Raji (cell line): Measurements from ENCODE around the gene PVALB.

Experiments
- POLR2A ChIP-seq: IDR thresholded peaks from 2 replicates; pipeline ENCODE4 v1.6.1; 2011; ENCODE audit warnings: low read depth, low read length, control low read depth; ENCODE audit not compliant: insufficient read depth

The PVALB gene

DNA sequence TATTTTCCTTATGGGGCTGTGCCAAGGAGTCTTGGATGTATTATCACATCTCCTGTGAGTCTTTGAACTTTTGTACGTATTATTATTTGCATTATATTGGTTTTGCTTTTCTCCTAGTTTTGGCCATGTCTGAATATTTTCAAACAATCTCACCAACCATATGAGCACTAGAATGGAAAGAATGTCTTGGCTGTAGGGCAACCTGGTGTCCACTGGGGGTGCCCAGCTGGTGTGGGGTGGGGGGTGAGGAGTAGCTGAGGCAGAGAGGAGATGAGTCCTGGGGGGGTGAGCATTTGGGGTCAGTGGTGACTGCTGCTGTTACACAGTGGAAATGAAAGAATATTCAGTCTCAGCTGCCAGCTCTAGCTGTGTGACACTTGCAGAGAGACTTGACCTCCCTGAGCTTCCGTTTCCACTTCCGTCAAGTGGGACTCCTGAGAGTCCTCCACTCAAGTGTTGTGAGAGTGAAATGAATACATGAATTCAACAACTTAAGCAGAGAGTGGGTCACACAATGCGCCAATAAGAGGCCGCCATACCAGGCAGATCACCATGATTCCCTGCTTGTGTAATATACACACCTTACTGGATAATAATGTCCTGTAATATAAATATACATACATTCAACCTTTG, 12.7 kb upstream of the PVALB start:
- no peak for TF ChIP-seq POLR2A

GRCh38 chr22:36828815-36829214, 12.0 kb upstream of the PVALB start:
- TF ChIP-seq POLR2A: no peak

GRCh38 chr22:36826262-36826661, 9.4 kb upstream of the PVALB start:
- TF ChIP-seq POLR2A: no peak

DNA sequence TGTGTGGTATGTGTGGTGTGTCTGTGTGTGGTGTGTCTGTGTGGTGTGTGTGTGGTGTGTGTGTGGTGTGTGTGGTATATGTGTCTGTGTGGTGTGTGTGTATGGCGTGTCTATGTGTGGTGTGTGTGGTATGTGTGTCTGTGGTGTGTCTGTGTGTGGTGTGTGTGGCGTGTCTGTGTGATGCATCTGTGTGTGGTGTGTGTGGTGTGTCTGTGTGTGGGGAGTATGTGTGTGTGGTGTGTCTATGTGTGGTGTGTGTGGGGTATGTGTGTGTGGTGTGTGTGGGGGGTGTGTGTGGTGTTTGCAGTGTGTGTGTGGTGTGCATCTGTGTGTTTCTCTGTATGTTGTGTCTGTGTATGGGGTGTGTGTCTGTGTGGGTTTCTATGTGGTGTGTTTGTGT, 7.8 kb upstream of the PVALB start:
- TF ChIP-seq POLR2A: no peak

DNA sequence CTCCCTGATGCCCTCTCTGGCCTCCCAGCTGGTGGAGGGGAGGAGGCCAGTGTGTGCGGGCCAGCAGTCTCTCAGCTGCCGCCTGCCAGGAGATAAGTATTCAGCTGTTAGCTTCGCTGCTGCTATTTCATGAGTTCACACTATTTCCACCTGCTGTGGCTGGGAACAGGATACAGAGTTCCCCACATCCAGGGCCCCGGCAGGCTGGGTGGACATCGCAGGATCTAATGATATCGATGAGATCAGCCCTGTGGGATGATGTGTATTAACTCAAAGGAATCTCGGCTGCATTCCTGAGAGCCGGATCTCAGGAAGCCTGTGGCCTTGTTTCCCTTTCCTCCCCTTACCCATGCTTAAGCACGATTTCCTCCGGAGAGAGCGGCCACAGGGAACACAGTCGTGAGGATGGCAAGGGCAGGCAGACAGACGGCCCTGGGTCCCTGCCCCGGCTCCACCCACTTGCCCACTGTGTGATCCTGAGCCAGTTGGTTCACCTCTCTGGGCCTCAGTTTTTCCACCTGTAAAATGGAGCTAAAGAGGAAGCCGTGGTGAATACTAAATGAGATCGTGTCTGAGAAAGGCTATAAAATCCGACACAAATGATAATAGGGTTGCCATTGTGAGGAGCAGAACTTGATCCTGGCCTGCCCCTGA, 6.5 kb upstream of the PVALB start:
- TF ChIP-seq POLR2A: no peak

GRCh38 chr22:36822581-36822980, 5.7 kb upstream of the PVALB start:
- TF ChIP-seq POLR2A: no peak

DNA sequence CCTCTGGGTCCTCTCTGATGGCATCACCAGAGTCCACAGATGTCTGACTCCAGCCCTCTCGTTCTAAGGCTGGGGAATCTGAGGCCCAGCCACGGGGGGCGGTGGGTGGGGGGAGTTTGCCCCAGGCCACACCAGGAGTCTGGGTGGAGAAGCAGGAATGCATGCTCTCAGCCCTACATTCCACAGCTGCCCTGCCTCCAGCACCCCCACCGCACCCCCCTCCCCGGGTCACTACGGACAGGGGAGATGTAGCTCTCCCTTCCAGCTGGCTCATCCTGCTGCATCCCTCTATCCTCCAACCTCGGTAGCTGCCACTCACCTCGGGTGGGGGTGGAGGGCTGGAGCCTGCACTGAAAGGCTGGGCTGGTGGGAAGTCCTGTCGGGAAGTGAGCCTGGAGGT, 2.3 kb upstream of the PVALB start:
- TF ChIP-seq POLR2A: no peak

- no peak for TF ChIP-seq POLR2A
Measured at GRCh38 chr22:36818010-36818642, 1.3 kb upstream of the PVALB start.

DNA sequence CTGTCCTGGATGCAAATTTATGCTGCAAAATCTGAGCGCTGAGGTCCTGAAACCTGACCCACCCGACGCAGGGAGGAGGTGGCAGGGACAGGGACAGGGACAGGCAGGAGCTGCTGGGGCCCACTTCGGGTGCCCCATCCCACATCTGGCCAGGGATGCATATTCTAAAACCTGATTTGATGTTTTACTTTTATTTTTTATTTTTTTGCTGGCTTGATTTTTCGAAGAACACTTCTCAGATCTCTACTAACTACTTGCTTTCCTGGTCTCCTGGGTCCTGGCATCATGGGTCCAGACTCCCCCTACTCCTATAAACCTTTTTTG, 652 bp upstream of the PVALB start:
- no peak for TF ChIP-seq POLR2A

DNA sequence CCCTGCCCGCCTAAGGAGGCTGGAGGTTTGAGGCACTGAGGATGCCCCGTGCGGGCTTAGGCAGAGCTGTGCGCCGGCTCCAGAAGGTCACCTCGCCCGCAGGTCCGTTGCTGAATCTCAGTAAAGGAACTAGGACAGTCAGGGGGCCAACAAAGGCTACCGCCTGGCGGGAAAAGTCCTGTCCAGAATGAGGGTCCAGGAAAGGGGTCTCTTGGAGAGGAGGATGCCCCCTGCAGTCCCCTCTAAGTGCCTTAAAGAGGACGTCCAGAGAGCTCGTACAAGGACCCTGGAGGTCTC, 548 bp downstream of the PVALB start:
- TF ChIP-seq POLR2A: no peak

DNA sequence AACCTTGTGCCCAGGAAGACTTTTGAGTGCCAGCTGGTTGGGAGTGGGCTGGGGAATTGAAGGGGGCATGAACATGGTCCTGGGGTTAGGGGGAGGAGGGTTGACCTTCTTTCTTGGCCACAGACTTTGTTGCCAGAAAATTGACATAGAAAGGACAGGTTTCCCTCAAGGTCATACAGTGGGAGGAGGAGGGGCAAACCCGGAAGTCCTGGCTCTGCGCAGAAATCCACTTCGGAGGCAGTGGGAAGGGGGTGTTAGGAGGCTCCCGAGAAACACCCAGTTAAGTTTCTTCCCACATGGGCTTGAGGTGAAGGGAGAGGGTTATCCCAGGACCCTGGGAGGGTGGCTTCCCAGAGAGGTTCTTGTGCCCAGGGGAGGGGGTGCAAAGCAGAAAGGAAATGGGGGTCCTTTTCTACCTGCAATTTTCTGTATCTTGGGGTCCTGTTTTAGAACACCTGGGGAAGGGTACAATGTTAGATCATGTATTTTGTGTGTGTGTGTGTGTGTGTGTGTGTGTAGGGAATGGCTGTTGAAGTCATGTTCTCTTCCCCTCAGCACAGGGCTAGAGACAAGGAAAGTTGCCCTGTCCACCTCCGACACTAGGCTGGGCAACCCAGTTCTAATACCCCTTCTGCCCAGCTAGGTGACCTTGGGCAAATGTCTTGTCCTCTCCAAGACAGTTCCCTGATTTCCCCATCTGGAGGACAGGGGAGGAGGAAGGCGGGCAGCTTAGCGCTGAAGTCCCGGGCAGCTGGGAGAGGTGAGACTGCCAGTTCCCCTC, 1.1 kb downstream of the PVALB start:
- TF ChIP-seq POLR2A: no peak

- TF ChIP-seq POLR2A: no peak
Measured at GRCh38 chr22:36814801-36815200, 2.0 kb downstream of the PVALB start.

DNA sequence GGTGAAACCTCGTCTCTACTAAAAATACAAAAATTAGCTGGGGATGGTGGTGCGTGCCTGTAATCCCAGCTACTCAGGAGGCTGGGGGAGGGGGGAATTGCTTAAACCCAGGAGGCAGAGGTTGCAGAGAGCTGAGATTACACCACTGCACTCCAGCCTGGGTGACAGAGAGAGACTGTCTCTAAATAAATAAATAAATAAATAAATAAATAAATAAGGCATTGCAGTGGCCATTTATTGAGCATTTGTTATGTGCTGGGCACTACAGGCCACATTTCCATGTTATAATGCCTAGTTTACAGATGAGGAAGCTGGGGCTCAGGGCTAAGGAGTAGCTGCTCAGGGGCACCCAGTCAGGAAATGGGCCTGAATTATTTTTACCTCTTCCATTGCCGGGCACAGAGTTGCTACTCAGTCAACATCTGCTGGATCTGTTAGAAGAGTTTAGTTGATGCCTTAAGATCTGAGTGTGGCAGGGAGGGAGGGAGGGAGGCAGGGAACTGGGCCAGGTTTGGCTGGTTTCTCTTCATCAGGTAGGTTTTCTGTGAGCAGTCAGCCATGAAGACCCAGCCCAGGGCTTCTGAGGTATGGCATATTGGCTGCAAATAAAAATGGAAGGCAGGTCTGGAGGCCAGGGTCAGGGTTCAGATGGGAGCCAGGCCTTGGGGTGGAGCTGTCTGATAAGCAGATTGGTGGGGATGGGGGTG, 5.6 kb downstream of the PVALB start:
- no peak for TF ChIP-seq POLR2A

DNA sequence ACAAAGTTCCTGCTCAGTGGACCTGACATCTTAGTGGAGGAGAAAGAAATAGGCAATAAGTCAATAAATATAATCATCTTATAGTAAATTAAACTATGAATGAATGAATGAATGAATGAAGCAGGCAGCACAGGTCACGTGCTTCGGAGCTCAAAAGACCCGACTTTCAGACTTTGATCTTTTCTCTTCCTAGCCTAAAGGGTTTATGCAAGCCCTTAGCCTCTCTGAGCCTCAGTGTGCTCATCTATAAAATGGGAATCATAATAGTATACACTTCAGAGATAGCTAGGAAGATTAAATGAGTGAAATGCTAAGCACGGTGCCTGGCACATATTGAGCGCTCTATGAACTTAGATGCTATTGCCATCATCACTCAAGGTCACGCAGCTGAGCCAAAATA, 7.5 kb downstream of the PVALB start:
- TF ChIP-seq POLR2A: no peak

- no peak for TF ChIP-seq POLR2A
Measured at GRCh38 chr22:36808721-36809344, 8.0 kb downstream of the PVALB start.
